ENCODE data around the gene RIBC1. TPM values are rescaled to one million over a fixed set of nuclear protein-coding genes. Genes with fewer than 3 reads are reported as not detected.
"Not testable (repeated sequence)": the region's sequence is repeated elsewhere in the genome, so short reads cannot be mapped to it uniquely, and the experiment has no call there.

The RIBC1 gene
- total and polyA plus RNA-seq, 4 experiments from 2014 or later, result 0.47 to 1.7 (median 1.2) TPM; not detected in 1

GRCh38 chrX:53458082-53458481, 35.4 kb downstream of the RIBC1 start:
- Histone ChIP-seq H3K27ac (ENCODE audit: low read depth, low read length) (no peak overlapping the region), H3K4me1 (ENCODE audit: insufficient read depth, low read length) (no peaks in the 10 kb centered on the region), H3K9me3 (ENCODE audit: control insufficient read depth in 1 of 2, low read length in 2 of 2) (no peaks in the 10 kb centered on the region), H3K4me3 (ENCODE audit: low read length in 2 of 2) (no peak overlapping the region), H3K27me3 (ENCODE audit: insufficient read depth, low read length) (no peaks in the 10 kb centered on the region), H3K36me3 (ENCODE audit: insufficient read depth, low read length) (no peaks in the 10 kb centered on the region)
- H3K27ac Mint-ChIP-seq, result peak overlapping the region in 1 of 7 donors; percentile 29
- no peaks in the 10 kb centered on the region for H3K27me3 Mint-ChIP-seq
- intact Hi-C loops (cut with micrococcal nuclease), result no loop called here
- H3K36me3 Mint-ChIP-seq, result no peaks in the 10 kb centered on the region
- ChIA-PET CTCF (ENCODE audit: partially characterized antibody) (no interaction called here), POLR2A (ENCODE audit: partially characterized antibody) (no interaction called here)
- H3K4me1 Mint-ChIP-seq, result no peaks in the 10 kb centered on the region
- DNase-seq, result no peak
- no peaks in the 10 kb centered on the region for H3K9me3 Mint-ChIP-seq
- H3K4me3 Mint-ChIP-seq, result no peak overlapping the region

GRCh38 chrX:53468659-53469058, 46.0 kb downstream of the RIBC1 start:
- H3K9me3 Mint-ChIP-seq; H3K9me3 ChIP-seq (ENCODE audit: control insufficient read depth in 1 of 2, low read length in 2 of 2); H3K27ac Mint-ChIP-seq; H3K4me1 Mint-ChIP-seq; POLR2A ChIA-PET (ENCODE audit: partially characterized antibody); H3K4me1 ChIP-seq (ENCODE audit: insufficient read depth, low read length); DNase-seq; H3K36me3 Mint-ChIP-seq; CTCF ChIA-PET (ENCODE audit: partially characterized antibody); H3K36me3 ChIP-seq (ENCODE audit: insufficient read depth, low read length); H3K27me3 Mint-ChIP-seq; H3K4me3 Mint-ChIP-seq; intact Hi-C loops (cut with micrococcal nuclease); H3K27ac ChIP-seq (ENCODE audit: low read depth, low read length); H3K27me3 ChIP-seq (ENCODE audit: insufficient read depth, low read length); H3K4me3 ChIP-seq (ENCODE audit: low read length in 2 of 2): not testable (repeated sequence)

GRCh38 chrX:53471346-53471745, 48.7 kb downstream of the RIBC1 start:
- no peaks in the 10 kb centered on the region for H3K4me1 Mint-ChIP-seq
- no peak overlapping the region for H3K27ac Mint-ChIP-seq
- POLR2A ChIA-PET (ENCODE audit: partially characterized antibody), result interaction anchor here (0.6 kb wide), 1 partner anchor 258 kb away, joined by 3 read pairs; no protein-coding TSS in a partner anchor
- intact Hi-C loops (cut with micrococcal nuclease), result no loop called here
- no peaks in the 10 kb centered on the region for H3K9me3 Mint-ChIP-seq
- H3K27ac ChIP-seq (ENCODE audit: low read depth, low read length), result no peak overlapping the region
- no peak overlapping the region for H3K4me3 ChIP-seq (ENCODE audit: low read length in 2 of 2)
- no peaks in the 10 kb centered on the region for H3K36me3 Mint-ChIP-seq
- H3K27me3 Mint-ChIP-seq, result peaks cover 3 to 9% of the 10 kb centered on the region in 2 donors
- H3K27me3 ChIP-seq (ENCODE audit: insufficient read depth, low read length), result no peaks in the 10 kb centered on the region
- CTCF ChIA-PET (ENCODE audit: partially characterized antibody), result no interaction called here
- no peaks in the 10 kb centered on the region for H3K9me3 ChIP-seq (ENCODE audit: control insufficient read depth in 1 of 2, low read length in 2 of 2)
- H3K4me1 ChIP-seq (ENCODE audit: insufficient read depth, low read length), result no peaks in the 10 kb centered on the region
- no peak overlapping the region for H3K4me3 Mint-ChIP-seq
- no peaks in the 10 kb centered on the region for H3K36me3 ChIP-seq (ENCODE audit: insufficient read depth, low read length)
- DNase-seq, result no peak

GRCh38 chrX:53474707-53475106, 52.0 kb downstream of the RIBC1 start:
- H3K27me3 ChIP-seq (ENCODE audit: insufficient read depth, low read length), result no peaks in the 10 kb centered on the region
- H3K27ac ChIP-seq (ENCODE audit: low read depth, low read length), result no peak overlapping the region
- ChIA-PET POLR2A (ENCODE audit: partially characterized antibody) (no interaction called here), CTCF (ENCODE audit: partially characterized antibody) (no interaction called here)
- H3K36me3 ChIP-seq (ENCODE audit: insufficient read depth, low read length), result no peaks in the 10 kb centered on the region
- H3K4me1 Mint-ChIP-seq, result no peaks in the 10 kb centered on the region
- peaks cover 3 to 8% of the 10 kb centered on the region in 2 donors for H3K27me3 Mint-ChIP-seq
- intact Hi-C loops (cut with micrococcal nuclease), result no loop called here
- H3K9me3 ChIP-seq (ENCODE audit: control insufficient read depth in 1 of 2, low read length in 2 of 2), result no peaks in the 10 kb centered on the region
- H3K4me3 ChIP-seq (ENCODE audit: low read length in 2 of 2), result no peak overlapping the region
- H3K36me3 Mint-ChIP-seq, result no peaks in the 10 kb centered on the region
- no peak for DNase-seq
- H3K4me3 Mint-ChIP-seq, result no peak overlapping the region
- H3K27ac Mint-ChIP-seq, result no peak overlapping the region
- no peaks in the 10 kb centered on the region for H3K4me1 ChIP-seq (ENCODE audit: insufficient read depth, low read length)
- no peaks in the 10 kb centered on the region for H3K9me3 Mint-ChIP-seq

- no peak overlapping the region for H3K4me3 Mint-ChIP-seq
- no peaks in the 10 kb centered on the region for H3K9me3 Mint-ChIP-seq
- H3K36me3 ChIP-seq (ENCODE audit: insufficient read depth, low read length), result no peaks in the 10 kb centered on the region
- CTCF ChIA-PET (ENCODE audit: partially characterized antibody), result no interaction called here
- peaks cover 5% of the 10 kb centered on the region in 2 donors for H3K27me3 Mint-ChIP-seq
- no peak overlapping the region for H3K27ac ChIP-seq (ENCODE audit: low read depth, low read length)
- intact Hi-C loops (cut with micrococcal nuclease), result no loop called here
- no peak overlapping the region for H3K27ac Mint-ChIP-seq
- DNase-seq, result no peak
- H3K9me3 ChIP-seq (ENCODE audit: control insufficient read depth in 1 of 2, low read length in 2 of 2), result no peaks in the 10 kb centered on the region
- POLR2A ChIA-PET (ENCODE audit: partially characterized antibody), result no interaction called here
- peaks cover 0 to 6% (median 0%) of the 10 kb centered on the region in 4 donors for H3K4me1 Mint-ChIP-seq
- H3K27me3 ChIP-seq (ENCODE audit: insufficient read depth, low read length), result no peaks in the 10 kb centered on the region
- H3K4me1 ChIP-seq (ENCODE audit: insufficient read depth, low read length), result no peaks in the 10 kb centered on the region
- H3K36me3 Mint-ChIP-seq, result no peaks in the 10 kb centered on the region
- H3K4me3 ChIP-seq (ENCODE audit: low read length in 2 of 2), result no peak overlapping the region
Observed at GRCh38 chrX:53476371-53476770, 53.7 kb downstream of the RIBC1 start.

GRCh38 chrX:53479301-53479700, 56.6 kb downstream of the RIBC1 start:
- Histone ChIP-seq H3K9me3 (ENCODE audit: control insufficient read depth in 1 of 2, low read length in 2 of 2) (no peaks in the 10 kb centered on the region), H3K4me1 (ENCODE audit: insufficient read depth, low read length) (no peaks in the 10 kb centered on the region), H3K4me3 (ENCODE audit: low read length in 2 of 2) (no peak overlapping the region), H3K27me3 (ENCODE audit: insufficient read depth, low read length) (no peaks in the 10 kb centered on the region), H3K36me3 (ENCODE audit: insufficient read depth, low read length) (no peaks in the 10 kb centered on the region), H3K27ac (ENCODE audit: low read depth, low read length) (no peak overlapping the region)
- CTCF ChIA-PET (ENCODE audit: partially characterized antibody), result interaction anchor here (5.1 kb wide), 1 partner anchor 167 kb away, joined by 61 read pairs; no protein-coding TSS in a partner anchor
- intact Hi-C loops (cut with micrococcal nuclease), result no loop called here
- Mint-ChIP-seq H3K27ac (no peak overlapping the region), H3K27me3 (peaks cover 2 to 3% of the 10 kb centered on the region in 2 donors), H3K4me1 (peaks cover 0 to 15% (median 0%) of the 10 kb centered on the region in 4 donors), H3K36me3 (no peaks in the 10 kb centered on the region), H3K4me3 (no peak overlapping the region), H3K9me3 (no peaks in the 10 kb centered on the region)
- DNase-seq, result no peak
- POLR2A ChIA-PET (ENCODE audit: partially characterized antibody), result no interaction called here

Small RNA genes lying within 50 kb of the gene (microRNA-seq; reads per million reads assigned to microRNA genes)
- not detected for gene MIR6857 (ENCODE audit: borderline microRNAs expressed, borderline number of aligned reads, borderline replicate concordance)

Other genes starting within 250 kb of the RIBC1 start
- gene KDM5C, start 197.7 kb upstream of the RIBC1 start, total RNA-seq, result 100 to 1,000 TPM; 120 to 127 TPM
- gene KDM5C, start 197.7 kb upstream of the RIBC1 start, polyA plus RNA-seq, result 10 to 100 TPM in 1 of 2 donors, 1 to 10 TPM in 1; 8.0 to 26.2 TPM
- gene IQSEC2, start 141.3 kb upstream of the RIBC1 start, total RNA-seq, result 1 to 10 TPM; 1.5 TPM
- under 1 TPM; 0.12 to 0.33 TPM for gene IQSEC2, start 141.3 kb upstream of the RIBC1 start, polyA plus RNA-seq
- 10 to 100 TPM; 59.1 to 70.4 TPM for gene SMC1A, start 219 bp upstream of the RIBC1 start, total RNA-seq
- gene SMC1A, start 219 bp upstream of the RIBC1 start, polyA plus RNA-seq, result 10 to 100 TPM; 17.1 to 80.5 TPM
- 10 to 100 TPM; 32.6 to 32.8 TPM for gene HSD17B10, start 11.5 kb downstream of the RIBC1 start, total RNA-seq
- gene HSD17B10, start 11.5 kb downstream of the RIBC1 start, polyA plus RNA-seq, result 100 to 1,000 TPM; 127 to 128 TPM

All from CD4-positive, alpha-beta memory T cell (primary cell).